Astrocyte (in vitro differentiated cells and primary cell): ENCODE data around the gene GNL2. TPM values are rescaled to one million over a fixed set of nuclear protein-coding genes. Genes with fewer than 3 reads are reported as not detected.

Source experiments
- DNase-seq: peaks from one replicate; pipeline ENCODE4 v3.0.0-alpha.2; 2010; ENCODE audit warnings: low read depth
- FAIRE-seq: peaks from 2 replicates; lab custom pipeline; 2011; peaks lifted over from hg19 to GRCh38; lab: Jason Lieb, UNC
- H2AFZ ChIP-seq: 2 replicates; pipeline ENCODE4 v1.6.0; 2012; ENCODE audit warnings: low read depth, low read length, inconsistent platforms
- H3K27ac ChIP-seq: 2 replicates; pipeline ENCODE4 v1.5.1; 2011; ENCODE audit warnings: low read depth, low read length, inconsistent platforms
- H3K27me3 ChIP-seq: 2 replicates; pipeline ENCODE4 v1.6.0; 2011; ENCODE audit warnings: low read length, inconsistent platforms; ENCODE audit not compliant: insufficient read depth
- H3K36me3 ChIP-seq: 2 replicates; pipeline ENCODE4 v1.5.1; 2011; ENCODE audit warnings: low read length, inconsistent platforms; ENCODE audit not compliant: insufficient read depth
- H3K4me1 ChIP-seq: 2 replicates; pipeline ENCODE4 v1.5.1; 2011; ENCODE audit warnings: low read length, inconsistent platforms; ENCODE audit not compliant: insufficient read depth
- H3K4me2 ChIP-seq: 2 replicates; pipeline ENCODE4 v1.6.0; 2012; ENCODE audit warnings: low read length, inconsistent platforms
- H3K4me3 ChIP-seq: 2 replicates; pipeline ENCODE4 v1.5.1; 2011; ENCODE audit warnings: low read depth, mild to moderate bottlenecking, low read length, inconsistent platforms; ENCODE audit not compliant: insufficient read depth
- H3K79me2 ChIP-seq: 2 replicates; pipeline ENCODE4 v1.6.0; 2012; ENCODE audit warnings: mild to moderate bottlenecking, low read length, inconsistent platforms; ENCODE audit not compliant: insufficient read depth
- H3K9ac ChIP-seq: 2 replicates; pipeline ENCODE4 v1.6.0; 2012; ENCODE audit warnings: mild to moderate bottlenecking, low read length, inconsistent platforms
- H3K9me3 ChIP-seq: 2 replicates; pipeline ENCODE4 v1.5.1; 2012; ENCODE audit warnings: low read depth, mild to moderate bottlenecking, low read length, inconsistent platforms; ENCODE audit not compliant: insufficient read depth
- H4K20me1 ChIP-seq: 2 replicates; pipeline ENCODE4 v1.6.0; 2012; ENCODE audit warnings: low read length, inconsistent platforms; ENCODE audit not compliant: insufficient read depth
- H3K27ac Mint-ChIP-seq: one replicate; pipeline ENCODE4 v1.8.0; 2021; ENCODE audit warnings: mild to moderate bottlenecking, mixed read lengths; ENCODE audit not compliant: unreplicated experiment
- H3K27me3 Mint-ChIP-seq: one replicate; pipeline ENCODE4 v1.8.0; 2021; ENCODE audit warnings: low read depth, mixed read lengths; ENCODE audit not compliant: unreplicated experiment
- H3K36me3 Mint-ChIP-seq: one replicate; pipeline ENCODE4 v1.8.0; 2021; ENCODE audit warnings: low read depth, mixed read lengths; ENCODE audit not compliant: unreplicated experiment
- H3K4me1 Mint-ChIP-seq: one replicate; pipeline ENCODE4 v1.8.0; 2021; ENCODE audit warnings: low read depth, mixed read lengths; ENCODE audit not compliant: unreplicated experiment
- H3K4me3 Mint-ChIP-seq: one replicate; pipeline ENCODE4 v1.8.0; 2021; ENCODE audit warnings: mild to moderate bottlenecking, moderate library complexity, mixed read lengths; ENCODE audit not compliant: unreplicated experiment
- H3K9me3 Mint-ChIP-seq: one replicate; pipeline ENCODE4 v1.8.0; 2021; ENCODE audit warnings: mild to moderate bottlenecking, mixed read lengths; ENCODE audit not compliant: unreplicated experiment
- EZH2 ChIP-seq: IDR thresholded peaks from 2 replicates; pipeline ENCODE4 v1.6.1; 2012; ENCODE audit warnings: mild to moderate bottlenecking, low read length, inconsistent platforms; ENCODE audit not compliant: insufficient read depth
- total RNA-seq: library from RNA; stranded (reverse); gene quantifications from 2 replicates; pipeline ENCODE4 v1.2.1, GENCODE V29; 2021
- TF ChIP-seq, protein P1 (sequence below): IDR thresholded peaks from 2 replicates; pipeline ENCODE4 v1.5.1; 2011; ENCODE audit warnings: low read depth, mild to moderate bottlenecking, inconsistent platforms, low read length, moderate library complexity; ENCODE audit not compliant: insufficient read depth

GNL2 gene
- total RNA-seq, 1 donor from 2014 or later, result 58.0 TPM

DNA sequence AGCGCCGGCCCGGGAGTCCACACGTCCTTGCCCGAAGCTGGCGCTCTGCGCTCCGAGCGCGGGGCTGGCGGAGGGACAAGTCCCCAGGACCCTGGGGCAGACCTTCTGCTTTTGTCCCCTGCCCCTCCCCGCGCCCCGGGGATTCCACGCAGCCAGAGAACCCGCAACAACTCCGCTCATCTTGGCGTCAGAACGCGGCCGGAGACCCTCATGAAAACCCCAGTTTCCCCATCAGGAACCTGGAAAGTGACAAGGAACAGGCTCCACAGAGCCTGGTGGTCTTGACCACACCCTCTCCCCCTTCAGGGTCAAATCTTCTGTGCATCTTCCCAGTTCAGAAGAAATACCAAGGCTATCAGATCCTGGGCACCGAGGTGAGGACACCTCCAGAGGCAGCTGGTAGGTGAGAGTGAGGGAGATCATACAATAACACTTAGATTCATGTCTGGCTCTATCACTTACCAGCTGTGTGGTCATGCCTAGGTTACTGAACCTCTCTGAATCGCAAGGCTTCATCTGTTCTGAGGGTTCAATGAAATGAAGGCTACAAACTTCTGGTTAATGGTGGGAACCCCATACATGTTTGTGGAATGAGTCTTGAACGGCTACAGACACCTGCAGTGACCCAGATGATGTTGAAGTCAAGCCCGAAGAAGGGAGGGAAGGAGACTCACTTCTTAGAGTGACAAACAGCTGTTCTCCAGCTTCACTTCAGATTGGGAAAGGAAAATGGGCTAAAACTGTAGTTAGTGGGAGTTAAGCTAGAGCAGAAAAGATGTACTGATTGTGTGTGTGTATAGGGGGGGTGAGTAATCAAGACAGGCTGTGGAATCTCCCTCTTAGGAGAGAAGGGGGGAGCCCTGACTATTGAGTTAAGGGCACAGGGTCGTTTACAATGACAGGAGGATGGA, 39.5 kb upstream of the GNL2 start:
- Histone ChIP-seq H2AFZ (no peak overlapping the region), H3K4me1 (no peaks in the 10 kb centered on the region), H3K4me2 (peak overlapping the region; percentile 41), H3K27ac (no peak overlapping the region), H3K27me3 (peaks cover 80% of the 10 kb centered on the region), H3K9ac (no peak overlapping the region), H3K36me3 (no peaks in the 10 kb centered on the region), H3K79me2 (no peaks in the 10 kb centered on the region), H4K20me1 (peaks cover 4% of the 10 kb centered on the region), H3K4me3 (no peak overlapping the region), H3K9me3 (no peaks in the 10 kb centered on the region)
- TF ChIP-seq, protein P1, sequence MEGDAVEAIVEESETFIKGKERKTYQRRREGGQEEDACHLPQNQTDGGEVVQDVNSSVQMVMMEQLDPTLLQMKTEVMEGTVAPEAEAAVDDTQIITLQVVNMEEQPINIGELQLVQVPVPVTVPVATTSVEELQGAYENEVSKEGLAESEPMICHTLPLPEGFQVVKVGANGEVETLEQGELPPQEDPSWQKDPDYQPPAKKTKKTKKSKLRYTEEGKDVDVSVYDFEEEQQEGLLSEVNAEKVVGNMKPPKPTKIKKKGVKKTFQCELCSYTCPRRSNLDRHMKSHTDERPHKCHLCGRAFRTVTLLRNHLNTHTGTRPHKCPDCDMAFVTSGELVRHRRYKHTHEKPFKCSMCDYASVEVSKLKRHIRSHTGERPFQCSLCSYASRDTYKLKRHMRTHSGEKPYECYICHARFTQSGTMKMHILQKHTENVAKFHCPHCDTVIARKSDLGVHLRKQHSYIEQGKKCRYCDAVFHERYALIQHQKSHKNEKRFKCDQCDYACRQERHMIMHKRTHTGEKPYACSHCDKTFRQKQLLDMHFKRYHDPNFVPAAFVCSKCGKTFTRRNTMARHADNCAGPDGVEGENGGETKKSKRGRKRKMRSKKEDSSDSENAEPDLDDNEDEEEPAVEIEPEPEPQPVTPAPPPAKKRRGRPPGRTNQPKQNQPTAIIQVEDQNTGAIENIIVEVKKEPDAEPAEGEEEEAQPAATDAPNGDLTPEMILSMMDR, result no peak
- no peak for TF ChIP-seq EZH2
- H3K27ac Mint-ChIP-seq, result no peak overlapping the region
- peaks cover 3% of the 10 kb centered on the region for H3K9me3 Mint-ChIP-seq
- no peaks in the 10 kb centered on the region for H3K4me1 Mint-ChIP-seq
- H3K36me3 Mint-ChIP-seq, result no peaks in the 10 kb centered on the region
- no peak overlapping the region for H3K4me3 Mint-ChIP-seq
- peaks cover 39% of the 10 kb centered on the region for H3K27me3 Mint-ChIP-seq
- DNase-seq, result no peak
- no peak for FAIRE-seq

DNA sequence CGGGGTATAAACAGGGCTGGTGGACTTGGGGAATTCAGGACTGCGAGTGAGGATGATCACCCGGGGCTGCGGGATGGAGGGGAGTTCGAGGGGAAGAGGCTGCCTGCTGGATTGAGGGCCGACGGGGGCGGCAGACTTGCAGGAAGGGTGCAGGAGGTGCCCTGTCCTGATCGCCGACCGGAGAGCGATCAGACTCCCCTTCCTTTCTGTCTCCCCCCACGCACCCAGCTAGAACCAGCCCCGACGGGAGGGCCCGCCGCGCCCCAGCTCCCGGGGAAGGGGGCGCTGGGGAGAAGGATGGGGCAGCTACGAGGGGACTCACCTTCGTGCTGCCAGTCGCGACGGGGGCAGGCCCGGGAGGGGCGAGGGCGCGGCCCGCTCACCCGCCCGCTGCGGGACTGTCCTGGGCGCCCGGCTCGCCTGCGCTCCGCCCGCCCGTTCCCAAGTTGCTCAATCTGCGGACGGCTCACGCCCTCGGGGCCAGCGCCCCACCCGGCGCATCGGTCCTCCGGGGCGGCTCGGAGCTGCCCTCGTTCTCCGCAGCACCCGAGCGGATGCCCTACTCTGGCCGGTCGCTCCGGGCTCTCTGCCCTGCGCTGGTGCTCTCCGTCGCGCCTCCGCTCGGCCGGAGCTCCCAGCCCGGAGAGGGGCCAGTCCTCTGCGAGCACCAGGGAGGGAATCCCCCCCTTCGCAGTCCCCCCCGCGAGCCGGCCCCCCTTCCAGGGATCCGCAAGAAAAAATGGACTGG, 38.7 kb upstream of the GNL2 start, which contains the start of gene RSPO1:
TSS of gene RSPO1 (minus strand) at position 649 of the 748 bp plus-strand sequence. CDS start 5,231 bp downstream, outside the sequence.
- TF ChIP-seq, protein P1, result no peak
- peak; percentile 94 for TF ChIP-seq EZH2
- no peak for FAIRE-seq
- Mint-ChIP-seq H3K27me3 (peaks cover 47% of the 10 kb centered on the region), H3K4me3 (no peak within 1 kb of the TSS), H3K9me3 (peaks cover 3% of the 10 kb centered on the region), H3K4me1 (no peaks in the 10 kb centered on the region), H3K36me3 (no peaks in the 10 kb centered on the region), H3K27ac (no peak within 1 kb of the TSS)
- Histone ChIP-seq H3K9ac (no peak within 1 kb of the TSS), H2AFZ (no peak within 1 kb of the TSS), H3K79me2 (no peaks in the 10 kb centered on the region), H3K4me1 (no peaks in the 10 kb centered on the region), H3K36me3 (no peaks in the 10 kb centered on the region), H3K9me3 (no peaks in the 10 kb centered on the region), H4K20me1 (peaks cover 4% of the 10 kb centered on the region), H3K4me3 (no peak within 1 kb of the TSS), H3K27ac (no peak within 1 kb of the TSS), H3K27me3 (peaks cover 84% of the 10 kb centered on the region), H3K4me2 (peak within 1 kb of the TSS; percentile 41)
- DNase-seq, result no peak
